Transverse colon (tissue), 4 donors: Measurements from ENCODE around the gene RNF19B. TPM values are rescaled to one million over a fixed set of nuclear protein-coding genes. Genes with fewer than 3 reads are reported as not detected.

Source experiments
- DNase-seq: peaks from one replicate; pipeline ENCODE4 v3.0.0-alpha.2; 2019
- H3K27ac ChIP-seq, 4 donors: fragments of 200-600 bp; sonication (generic); 2 replicates each; pipeline ENCODE4 v1.5.1; 2016 to 2018; ENCODE audit warnings: inconsistent platforms in 4 of 4
- H3K27me3 ChIP-seq: fragments of 200-600 bp; sonication (generic); 2 replicates; pipeline ENCODE4 v1.5.1; 2017; ENCODE audit warnings: inconsistent platforms
- H3K36me3 ChIP-seq, 4 donors: fragments of 200-600 bp; sonication (generic); 2 replicates each; pipeline ENCODE4 v1.5.1; 2017 to 2019; ENCODE audit warnings: inconsistent platforms in 4 of 4
- H3K4me1 ChIP-seq, 4 donors: fragments of 200-600 bp; sonication (generic); 2 replicates each; pipeline ENCODE4 v1.5.1; 2017 to 2020; ENCODE audit warnings: inconsistent platforms in 4 of 4
- H3K4me3 ChIP-seq, 4 donors: fragments of 200-600 bp; sonication (generic); 1 replicate in 1 of 4; 2 replicates in 3 of 4; pipeline versions ENCODE4 v1.5.1 to v1.6.1; 2017 to 2019; ENCODE audit warnings: inconsistent platforms in 4 of 4
- H3K9me3 ChIP-seq, 2 donors: fragments of 200-600 bp; sonication (generic); 2 replicates each; pipeline ENCODE4 v1.5.1; 2017 to 2019; ENCODE audit warnings: inconsistent platforms in 2 of 2
- CTCF ChIP-seq, 5 experiments: fragments of 200-600 bp in 3 of 5; fragments of 450-650 bp in 2 of 5; sonication (generic) in 3 of 5; IDR thresholded peaks; 1 replicate in 2 of 5; 2 replicates in 3 of 5; pipeline ENCODE4 v1.5.1; 2016 to 2017; ENCODE audit warnings: antibody characterized with exemption in 5 of 5, inconsistent platforms in 3 of 5, mild to moderate bottlenecking in 2 of 5, moderate library complexity in 1 of 5
- EP300 ChIP-seq: sonication (generic); formaldehyde crosslinking; IDR thresholded peaks from one replicate; pipeline ENCODE4 v1.6.1; 2017; ENCODE audit warnings: antibody characterized with exemption, low read depth
- POLR2A ChIP-seq: fragments of 450-650 bp; IDR thresholded peaks from one replicate; pipeline ENCODE4 v1.6.1; 2016; ENCODE audit warnings: antibody characterized with exemption, mild to moderate bottlenecking, moderate library complexity
- POLR2AphosphoS5 ChIP-seq, 3 donors: sonication (generic); formaldehyde crosslinking; IDR thresholded peaks; one replicate each; pipeline ENCODE4 v1.6.1; 2016; ENCODE audit warnings: antibody characterized with exemption in 3 of 3
- WGBS, 2 donors: methylation state at CpG; one replicate each; pipeline ENCODE4 v1.1.5; 2018; ENCODE audit warnings: low coverage in 1 of 2; 5-methylcytosine and 5-hydroxymethylcytosine counted together
- in situ Hi-C, 4 donors: fragments of 200-750 bp; cut with MboI; loops; one replicate each; pipeline versions ENCODE4 v1.15.0 to v1.15.1; 2017; ENCODE audit warnings: low sequenced_read_pairs in 3 of 4, low pct_ligation_motif_present in 1 of 4, low pct_unique_long_range_greater_than_20kb in 1 of 4
- intact Hi-C: fragments of 100-400 bp; cut with DNase I; formaldehyde crosslinking; loops from one replicate; pipeline ENCODE4 v1.15.1; 2023; ENCODE audit warnings: low total_unique reads
- total RNA-seq, 4 donors: library from RNA; depleted of rRNA; stranded (reverse); fragments of >200 nt; gene quantifications; one replicate each; pipeline ENCODE4 v1.1.0, GENCODE V29; 2016

Gene RNF19B
- total RNA-seq, 4 donors from 2014 or later: 22.5 to 83.8 (median 62.0) TPM

GRCh38 chr1:32972814-32973428 is 8.3 kb upstream of the RNF19B start:
- in situ Hi-C loops (no loop called here), intact Hi-C loops (no loop called here)
- peaks cover 13% of the 10 kb centered on the region for H3K27me3 ChIP-seq
- no peak for TF ChIP-seq POLR2A
- no peak for TF ChIP-seq CTCF (IDR thresholded peaks at IDR 0.05)
- no peak for TF ChIP-seq EP300
- no peak for TF ChIP-seq POLR2AphosphoS5 (IDR thresholded peaks at IDR 0.05)
- peak; percentile 43 for DNase-seq
- 4 to 11% methylated on average over 5 to 55 of the region's 58 CpGs for WGBS, 2 donors
- no peaks in the 10 kb centered on the region for H3K36me3 ChIP-seq
- H3K27ac ChIP-seq: peak overlapping the region in 2 of 4 donors; percentile 7 to 36
- H3K9me3 ChIP-seq: no peaks in the 10 kb centered on the region
- peak overlapping the region; percentile 16 to 48 (median 44) for H3K4me3 ChIP-seq
- peaks cover 0 to 9% (median 4%) of the 10 kb centered on the region in 4 donors for H3K4me1 ChIP-seq

DNA sequence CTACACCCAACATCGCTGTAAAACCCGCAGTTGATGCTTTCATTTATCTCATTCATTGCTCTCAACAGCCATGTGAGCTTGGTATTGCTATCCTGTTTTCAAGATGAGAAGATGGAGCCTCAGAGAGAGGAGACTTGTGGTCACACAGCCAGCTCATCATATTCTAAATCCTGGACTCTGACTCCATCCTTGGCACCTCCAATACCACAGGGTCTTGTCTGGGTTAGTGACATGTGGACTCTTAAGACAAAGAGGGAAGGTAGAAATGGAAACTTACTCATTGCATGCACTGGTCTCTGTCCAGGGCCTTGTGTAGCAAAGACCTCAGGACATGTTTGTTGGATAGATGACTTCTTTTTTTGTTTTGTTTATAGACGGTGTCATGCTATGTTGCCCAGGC is 7.0 kb upstream of the RNF19B start:
- H3K4me1 ChIP-seq: peaks cover 0 to 9% (median 4%) of the 10 kb centered on the region in 4 donors
- no peak overlapping the region for H3K4me3 ChIP-seq
- intact Hi-C loops: no loop called here
- 93 to 95% methylated on average over 3 of the region's 3 CpGs for WGBS, 2 donors
- H3K36me3 ChIP-seq: no peaks in the 10 kb centered on the region
- no peaks in the 10 kb centered on the region for H3K9me3 ChIP-seq
- no peak for TF ChIP-seq POLR2A
- no peak for TF ChIP-seq POLR2AphosphoS5 (IDR thresholded peaks at IDR 0.05)
- no peak for TF ChIP-seq CTCF (IDR thresholded peaks at IDR 0.05)
- TF ChIP-seq EP300: no peak
- DNase-seq: no peak
- peaks cover 13% of the 10 kb centered on the region for H3K27me3 ChIP-seq
- H3K27ac ChIP-seq: no peak overlapping the region
- in situ Hi-C loops: no loop called here

GRCh38 chr1:32971156-32971555 is 6.5 kb upstream of the RNF19B start:
- in situ Hi-C loops (no loop called here), intact Hi-C loops (no loop called here)
- Histone ChIP-seq H3K4me1 (peaks cover 0 to 9% (median 4%) of the 10 kb centered on the region in 4 donors), H3K9me3 (no peaks in the 10 kb centered on the region), H3K4me3 (no peak overlapping the region), H3K27me3 (peaks cover 13% of the 10 kb centered on the region), H3K27ac (no peak overlapping the region), H3K36me3 (no peaks in the 10 kb centered on the region)
- no peak for DNase-seq
- no peak for TF ChIP-seq EP300
- no peak for TF ChIP-seq POLR2AphosphoS5 (IDR thresholded peaks at IDR 0.05)
- no peak for TF ChIP-seq CTCF (IDR thresholded peaks at IDR 0.05)
- TF ChIP-seq POLR2A: no peak
- WGBS, 2 donors: 89 to 100% methylated on average over 1 of the region's 1 CpG

- no peak overlapping the region for H3K4me3 ChIP-seq
- H3K9me3 ChIP-seq: no peaks in the 10 kb centered on the region
- intact Hi-C loops (no loop called here), in situ Hi-C loops (no loop called here)
- no peak for TF ChIP-seq EP300
- TF ChIP-seq POLR2AphosphoS5 (IDR thresholded peaks at IDR 0.05): no peak
- TF ChIP-seq CTCF (IDR thresholded peaks at IDR 0.05): no peak
- H3K27ac ChIP-seq: no peak overlapping the region
- peaks cover 0 to 12% (median 5%) of the 10 kb centered on the region in 4 donors for H3K4me1 ChIP-seq
- peaks cover 13% of the 10 kb centered on the region for H3K27me3 ChIP-seq
- no peak for DNase-seq
- no peaks in the 10 kb centered on the region for H3K36me3 ChIP-seq
Observed at GRCh38 chr1:32969566-32969965, 5.0 kb upstream of the RNF19B start.
